Keratinocyte (primary cell): ENCODE results near the gene TUBGCP5. TPM values are rescaled to one million over a fixed set of nuclear protein-coding genes. Genes with fewer than 3 reads are reported as not detected.

Source experiments
- DNase-seq: peaks from one replicate; pipeline ENCODE4 v3.0.0-alpha.2; 2011; ENCODE audit warnings: low read depth, missing footprints, low spot score
- FAIRE-seq: peaks from 2 replicates; lab custom pipeline; 2011; peaks lifted over from hg19 to GRCh38; lab: Jason Lieb, UNC
- H2AFZ ChIP-seq: 2 replicates; pipeline ENCODE4 v1.6.0; 2012; ENCODE audit warnings: low read length, control low read depth, inconsistent platforms; ENCODE audit not compliant: control insufficient read depth
- H3K27ac ChIP-seq: 2 replicates; pipeline ENCODE4 v1.5.1; 2011; ENCODE audit warnings: low read length; ENCODE audit not compliant: control insufficient read depth, insufficient read depth
- H3K27me3 ChIP-seq: 3 replicates; pipeline ENCODE4 v1.6.0; 2011; ENCODE audit warnings: low read length; ENCODE audit not compliant: control insufficient read depth, insufficient read depth; ENCODE audit errors: extremely low read depth
- H3K36me3 ChIP-seq, 2 experiments: 2 replicates in 1 of 2; 3 replicates in 1 of 2; pipeline ENCODE4 v1.5.1; 2011; ENCODE audit warnings: low read length in 2 of 2, mild to moderate bottlenecking in 1 of 2; ENCODE audit not compliant: control insufficient read depth in 2 of 2, insufficient read depth in 2 of 2; ENCODE audit errors: extremely low read depth in 1 of 2
- H3K4me1 ChIP-seq: 3 replicates; pipeline ENCODE4 v1.5.1; 2011; ENCODE audit warnings: low read length; ENCODE audit not compliant: control insufficient read depth, insufficient read depth; ENCODE audit errors: extremely low read depth
- H3K4me2 ChIP-seq: 3 replicates; pipeline ENCODE4 v1.6.0; 2011; ENCODE audit warnings: low read depth, low read length; ENCODE audit not compliant: control insufficient read depth, insufficient read depth; ENCODE audit errors: extremely low read depth
- H3K4me3 ChIP-seq, 3 experiments: fragments of 200-600 bp in 1 of 3; sonication (generic) in 1 of 3; 2 replicates in 2 of 3; 3 replicates in 1 of 3; pipeline ENCODE4 v1.5.1; 2011 to 2016; ENCODE audit warnings: low read length in 3 of 3, mild to moderate bottlenecking in 3 of 3, control low read depth in 2 of 3, inconsistent platforms in 1 of 3, low read depth in 1 of 3, mixed read lengths in 1 of 3, mixed run types in 1 of 3, moderate library complexity in 1 of 3; ENCODE audit not compliant: control insufficient read depth in 2 of 3, insufficient read depth in 2 of 3; ENCODE audit errors: extremely low read depth in 1 of 3
- H3K79me2 ChIP-seq: 2 replicates; pipeline ENCODE4 v1.6.0; 2012; ENCODE audit warnings: low read length; ENCODE audit not compliant: control insufficient read depth, insufficient read depth
- H3K9ac ChIP-seq: 3 replicates; pipeline ENCODE4 v1.6.0; 2011; ENCODE audit warnings: low read length; ENCODE audit not compliant: control insufficient read depth, insufficient read depth; ENCODE audit errors: extremely low read depth
- H3K9me1 ChIP-seq: 3 replicates; pipeline ENCODE4 v1.6.0; 2011; ENCODE audit warnings: low read length; ENCODE audit not compliant: control insufficient read depth, insufficient read depth; ENCODE audit errors: extremely low read depth
- H3K9me3 ChIP-seq: 2 replicates; pipeline ENCODE4 v1.5.1; 2012; ENCODE audit warnings: low read depth, low read length; ENCODE audit not compliant: control insufficient read depth
- H4K20me1 ChIP-seq: 3 replicates; pipeline ENCODE4 v1.6.0; 2011; ENCODE audit warnings: low read length; ENCODE audit not compliant: control insufficient read depth, insufficient read depth; ENCODE audit errors: extremely low read depth
- EZH2 ChIP-seq: IDR thresholded peaks from one replicate; pipeline ENCODE4 v1.6.1; 2012; ENCODE audit warnings: inconsistent platforms, mild to moderate bottlenecking, low read length, moderate library complexity
- dilution Hi-C: fragments of 300-500 bp; cut with MboI; formaldehyde crosslinking; loops from one replicate; pipeline ENCODE4 v1.7.0; 2020; ENCODE audit warnings: low sequenced_read_pairs; ENCODE audit not compliant: extremely low pct_ligation_motif_present
- polyA plus RNA-seq, 5 experiments: library from polyadenylated mRNA; depleted of rRNA in 3 of 5; stranded (reverse) in 3 of 5; stranded (forward) in 1 of 5; unstranded in 1 of 5; fragments of >200 nt; gene quantifications; 1 replicate in 1 of 5; 2 replicates in 3 of 5; 3 replicates in 1 of 5; pipeline versions ENCODE4 v1.2.1 to v1.2.3, GENCODE V29; 2011 to 2012; ENCODE audit warnings: missing spikeins in 2 of 5, low read depth in 1 of 5, low replicate concordance in 1 of 5
- TF ChIP-seq, protein P1 (sequence below), 3 experiments: IDR thresholded peaks in 1 of 3; conservative IDR thresholded peaks in 1 of 3; optimal IDR thresholded peaks in 1 of 3; 2 replicates in 2 of 3; 3 replicates in 1 of 3; pipeline versions ENCODE3 to v1.5.1; 2011; ENCODE audit warnings: low read length in 3 of 3, mild to moderate bottlenecking in 3 of 3, moderate library complexity in 2 of 3, control low read depth in 1 of 3, inconsistent platforms in 1 of 3; ENCODE audit not compliant: insufficient read depth in 2 of 3; ENCODE audit errors: extremely low read depth in 1 of 3

TUBGCP5 gene
- polyA plus RNA-seq, 1 donor (not counting 4 experiments of a cell fraction or from before 2014, with no cell fraction given) = 20.3 TPM

DNA sequence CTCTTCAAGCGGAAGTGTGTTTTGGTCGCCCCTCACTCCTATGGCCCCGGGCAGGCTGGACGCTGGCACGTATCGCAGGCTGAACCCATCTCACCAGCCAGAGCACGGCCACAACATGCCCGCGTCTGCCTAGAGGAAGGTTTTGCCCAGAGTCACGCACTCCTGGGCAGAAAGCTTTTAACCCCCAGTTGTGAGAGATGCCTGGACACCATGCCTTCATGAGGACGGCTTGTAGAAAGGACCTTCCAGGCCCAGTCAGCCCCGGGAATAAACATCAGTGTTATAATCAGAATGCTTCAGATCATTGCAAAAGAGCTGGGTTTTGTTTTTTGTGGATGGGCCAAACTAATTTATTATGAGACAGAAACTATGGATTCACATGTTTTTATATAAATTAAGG, 75.7 kb downstream of the TUBGCP5 start:
- peak overlapping the region; percentile 37 for H3K27ac ChIP-seq
- H3K4me2 ChIP-seq = peak overlapping the region; percentile 73
- no peak overlapping the region for H2AFZ ChIP-seq
- peak overlapping the region in 1 of 3 experiments; percentile 19 for H3K4me3 ChIP-seq
- no peak for DNase-seq
- H3K79me2 ChIP-seq = peaks cover 93% of the 10 kb centered on the region
- TF ChIP-seq, protein P1, sequence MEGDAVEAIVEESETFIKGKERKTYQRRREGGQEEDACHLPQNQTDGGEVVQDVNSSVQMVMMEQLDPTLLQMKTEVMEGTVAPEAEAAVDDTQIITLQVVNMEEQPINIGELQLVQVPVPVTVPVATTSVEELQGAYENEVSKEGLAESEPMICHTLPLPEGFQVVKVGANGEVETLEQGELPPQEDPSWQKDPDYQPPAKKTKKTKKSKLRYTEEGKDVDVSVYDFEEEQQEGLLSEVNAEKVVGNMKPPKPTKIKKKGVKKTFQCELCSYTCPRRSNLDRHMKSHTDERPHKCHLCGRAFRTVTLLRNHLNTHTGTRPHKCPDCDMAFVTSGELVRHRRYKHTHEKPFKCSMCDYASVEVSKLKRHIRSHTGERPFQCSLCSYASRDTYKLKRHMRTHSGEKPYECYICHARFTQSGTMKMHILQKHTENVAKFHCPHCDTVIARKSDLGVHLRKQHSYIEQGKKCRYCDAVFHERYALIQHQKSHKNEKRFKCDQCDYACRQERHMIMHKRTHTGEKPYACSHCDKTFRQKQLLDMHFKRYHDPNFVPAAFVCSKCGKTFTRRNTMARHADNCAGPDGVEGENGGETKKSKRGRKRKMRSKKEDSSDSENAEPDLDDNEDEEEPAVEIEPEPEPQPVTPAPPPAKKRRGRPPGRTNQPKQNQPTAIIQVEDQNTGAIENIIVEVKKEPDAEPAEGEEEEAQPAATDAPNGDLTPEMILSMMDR (optimal IDR thresholded peaks at IDR 0.05 in 1 of 3, IDR thresholded peaks at IDR 0.05 in 1 of 3, conservative IDR thresholded peaks at IDR 0.05 in 1 of 3; ENCODE audit: extremely low read depth in 1 of 3, insufficient read depth in 2 of 3, low read length in 3 of 3) = no peak
- TF ChIP-seq EZH2 = no peak
- peak overlapping the region; percentile 19 for H3K9ac ChIP-seq
- no peaks in the 10 kb centered on the region for H3K9me3 ChIP-seq
- dilution Hi-C loops = no loop called here
- H3K36me3 ChIP-seq = peaks cover 0 to 1% of the 10 kb centered on the region in 2 experiments
- H3K4me1 ChIP-seq = peaks cover 25% of the 10 kb centered on the region
- no peaks in the 10 kb centered on the region for H3K27me3 ChIP-seq
- peaks cover 4% of the 10 kb centered on the region for H3K9me1 ChIP-seq
- peaks cover 21% of the 10 kb centered on the region for H4K20me1 ChIP-seq
- no peak for FAIRE-seq

DNA sequence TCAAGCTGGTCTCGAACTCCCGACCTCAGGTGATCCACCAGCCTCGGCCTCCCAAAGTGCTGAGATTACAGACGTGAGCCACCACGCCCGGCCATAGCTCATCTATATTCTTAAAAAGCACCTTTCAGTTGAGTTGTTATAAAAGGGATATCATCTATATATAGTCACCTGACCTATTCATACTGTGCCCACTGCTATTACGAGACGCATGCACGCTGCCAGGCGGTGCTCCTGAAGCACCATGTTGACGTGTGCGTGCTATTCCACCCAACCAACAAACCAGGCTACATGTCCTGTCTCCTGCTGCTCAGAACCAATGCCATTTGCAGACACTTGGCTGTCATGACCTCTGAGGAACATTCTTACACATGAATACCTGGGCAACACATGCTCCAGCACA, 76.8 kb downstream of the TUBGCP5 start:
- H3K4me3 ChIP-seq = no peak overlapping the region
- no peaks in the 10 kb centered on the region for H3K27me3 ChIP-seq
- H4K20me1 ChIP-seq = peaks cover 20% of the 10 kb centered on the region
- H3K9ac ChIP-seq = no peak overlapping the region
- no peak overlapping the region for H3K4me2 ChIP-seq
- no peak overlapping the region for H3K27ac ChIP-seq
- no peaks in the 10 kb centered on the region for H3K9me3 ChIP-seq
- no peak overlapping the region for H2AFZ ChIP-seq
- H3K9me1 ChIP-seq = peaks cover 4% of the 10 kb centered on the region
- TF ChIP-seq EZH2 = no peak
- TF ChIP-seq, protein P1 (optimal IDR thresholded peaks at IDR 0.05 in 1 of 3, IDR thresholded peaks at IDR 0.05 in 1 of 3, conservative IDR thresholded peaks at IDR 0.05 in 1 of 3; ENCODE audit: extremely low read depth in 1 of 3, insufficient read depth in 2 of 3, low read length in 3 of 3) = no peak
- H3K79me2 ChIP-seq = peaks cover 96% of the 10 kb centered on the region
- no peak for DNase-seq
- H3K4me1 ChIP-seq = peaks cover 18% of the 10 kb centered on the region
- dilution Hi-C loops = no loop called here
- FAIRE-seq = no peak
- peaks cover 0 to 3% of the 10 kb centered on the region in 2 experiments for H3K36me3 ChIP-seq
